SK-N-SH (cell line): ENCODE measurements around the gene FAM169A. TPM values are rescaled to one million over a fixed set of nuclear protein-coding genes. Genes with fewer than 3 reads are reported as not detected.
A peak's percentile ranks its signal among the peaks of the same experiment; 100 is the strongest.
"Not testable (repeated sequence)": the region's sequence is repeated elsewhere in the genome, so short reads cannot be mapped to it uniquely, and the experiment has no call there.

ENCODE experiments used
- CTCF ChIA-PET: fragments of 300-600, 350-600 bp; formaldehyde crosslinking; extraction: SDS; loops from one replicate; lab custom pipeline; 2021; lab: Yijun Ruan, JAX
- POLR2A ChIA-PET: fragments of 350-600 bp; sonication (Branson Sonifier 250); formaldehyde crosslinking; extraction: SDS; loops from one replicate; lab custom pipeline; 2020; ENCODE audit warnings: antibody characterized with exemption, inconsistent platforms; lab: Yijun Ruan, JAX
- DNase-seq: peaks from one replicate; pipeline ENCODE4 v3.0.0; 2012
- H2AFZ ChIP-seq: fragments of 200-600 bp; sonication (generic); 2 replicates; pipeline ENCODE4 v1.8.1; 2016; ENCODE audit warnings: antibody characterized with exemption, mild to moderate bottlenecking, low read depth
- H3F3A ChIP-seq: fragments of 200-600 bp; sonication (generic); replicated peaks from 2 replicates; pipeline ENCODE3; 2016; ENCODE audit warnings: antibody characterized with exemption, mild to moderate bottlenecking; ENCODE audit not compliant: insufficient read depth
- H3K27ac ChIP-seq, 2 experiments: fragments of 200-500 bp in 1 of 2; fragments of 200-600 bp in 1 of 2; sonication (Bioruptor generic) in 1 of 2; sonication (generic), shearing (Covaris generic) in 1 of 2; 2 replicates each; pipeline versions ENCODE4 v1.5.1 to v1.6.1; 2014 to 2016; ENCODE audit warnings: low read depth in 2 of 2, inconsistent platforms in 1 of 2, low read length in 1 of 2, mild to moderate bottlenecking in 1 of 2, mixed read lengths in 1 of 2
- H3K27me3 ChIP-seq: fragments of 200-600 bp; sonication (generic), shearing (Covaris generic); 2 replicates; pipeline ENCODE4 v1.6.1; 2016; ENCODE audit warnings: mixed run types; ENCODE audit not compliant: insufficient read depth
- H3K36me3 ChIP-seq, 2 experiments: fragments of 200-500 bp in 1 of 2; fragments of 200-600 bp in 1 of 2; sonication (Bioruptor generic) in 1 of 2; sonication (generic) in 1 of 2; replicated peaks in 1 of 2; 2 replicates each; pipeline versions ENCODE3 to v1.5.1; 2014 to 2016; ENCODE audit warnings: low read length in 1 of 2, mild to moderate bottlenecking in 1 of 2; ENCODE audit not compliant: insufficient read depth in 2 of 2, control insufficient read depth in 1 of 2
- H3K4me1 ChIP-seq, 2 experiments: fragments of 200-500 bp in 1 of 2; fragments of 200-600 bp in 1 of 2; sonication (Bioruptor generic) in 1 of 2; sonication (generic), shearing (Covaris generic) in 1 of 2; 2 replicates each; pipeline versions ENCODE4 v1.5.1 to v1.6.1; 2014 to 2016; ENCODE audit warnings: low read depth in 1 of 2, low read length in 1 of 2, mixed run types in 1 of 2; ENCODE audit not compliant: insufficient read depth in 2 of 2, control insufficient read depth in 1 of 2
- H3K4me2 ChIP-seq: fragments of 200-600 bp; sonication (generic), shearing (Covaris generic); 2 replicates; pipeline ENCODE4 v1.6.1; 2017; ENCODE audit warnings: mixed run types
- H3K4me3 ChIP-seq, 2 experiments: fragments of 200-500 bp in 1 of 2; fragments of 200-600 bp in 1 of 2; sonication (Bioruptor generic) in 1 of 2; sonication (generic), shearing (Covaris generic) in 1 of 2; 2 replicates each; pipeline versions ENCODE4 v1.5.1 to v1.8.1; 2014 to 2016; ENCODE audit warnings: low read depth in 2 of 2, inconsistent platforms in 1 of 2, low read length in 1 of 2, mild to moderate bottlenecking in 1 of 2, mixed read lengths in 1 of 2, moderate library complexity in 1 of 2
- H3K79me2 ChIP-seq: fragments of 200-600 bp; sonication (generic); 2 replicates; pipeline ENCODE4 v1.8.1; 2017; ENCODE audit warnings: mild to moderate bottlenecking; ENCODE audit not compliant: insufficient read depth
- H3K9ac ChIP-seq: fragments of 200-600 bp; sonication (generic); 2 replicates; pipeline ENCODE4 v1.6.1; 2017; ENCODE audit warnings: mixed run types
- H3K9me2 ChIP-seq: fragments of 200-600 bp; sonication (generic); 2 replicates; pipeline ENCODE4 v1.6.1; 2017; ENCODE audit warnings: mixed run types
- H3K9me3 ChIP-seq: fragments of 200-600 bp; sonication (generic); 2 replicates; pipeline ENCODE4 v1.6.1; 2017; ENCODE audit warnings: mixed run types, mild to moderate bottlenecking, moderate library complexity
- H4K20me1 ChIP-seq: fragments of 200-600 bp; sonication (generic); 2 replicates; pipeline ENCODE4 v1.6.1; 2017; ENCODE audit warnings: mild to moderate bottlenecking, mixed run types; ENCODE audit not compliant: insufficient read depth
- ELF1 ChIP-seq: IDR thresholded peaks from 2 replicates; pipeline ENCODE4 v1.4.0; 2012
- GABPA ChIP-seq: IDR thresholded peaks from 2 replicates; pipeline ENCODE4 v1.4.0; 2012; ENCODE audit warnings: low read depth, mild to moderate bottlenecking
- JUND ChIP-seq: IDR thresholded peaks from 2 replicates; pipeline ENCODE4 v1.4.0; 2012
- REST ChIP-seq: IDR thresholded peaks from 2 replicates; pipeline ENCODE4 v1.6.1; 2012; ENCODE audit warnings: mild to moderate bottlenecking, low read depth, low read length, moderate library complexity
- SIN3A ChIP-seq: IDR thresholded peaks from 2 replicates; pipeline ENCODE4 v1.6.1; 2012; ENCODE audit warnings: low read depth, mild to moderate bottlenecking, low read length, moderate library complexity, borderline replicate concordance
- TAF1 ChIP-seq: IDR thresholded peaks from 2 replicates; pipeline ENCODE4 v1.6.1; 2012; ENCODE audit warnings: low read depth, mild to moderate bottlenecking, low read length, moderate library complexity, borderline replicate concordance
- TCF12 ChIP-seq: IDR thresholded peaks from 2 replicates; pipeline ENCODE4 v1.4.0; 2012
- USF1 ChIP-seq: IDR thresholded peaks from 2 replicates; pipeline ENCODE4 v1.4.0; 2012; ENCODE audit warnings: low read depth, borderline replicate concordance
- ZBTB33 ChIP-seq: IDR thresholded peaks from 2 replicates; pipeline ENCODE4 v1.4.0; 2012; ENCODE audit warnings: low read depth, borderline replicate concordance
- WGBS: methylation state at CpG from one replicate; pipeline ENCODE4 v1.1.6; 2017; ENCODE audit warnings: low lambda C conversion rate; 5-methylcytosine and 5-hydroxymethylcytosine counted together
- polyA plus RNA-seq, 3 experiments: library from polyadenylated mRNA; depleted of rRNA; stranded (reverse); fragments of >200 nt; gene quantifications; 2 replicates each; pipeline ENCODE4 v1.2.3, GENCODE V29; 2012

FAM169A gene
- polyA plus RNA-seq, 1 of the 3 experiments (the other 2 are of a cell fraction) = 2.6 TPM

- Histone ChIP-seq H3K9me2 (no peaks in the 10 kb centered on the region), H3K27ac (no peak overlapping the region), H3K27me3 (no peaks in the 10 kb centered on the region), H3K4me2 (no peak overlapping the region), H4K20me1 (no peaks in the 10 kb centered on the region), H3F3A (peaks cover 3% of the 10 kb centered on the region), H3K4me3 (no peak overlapping the region), H3K9ac (no peak overlapping the region), H3K36me3 (peaks cover 2 to 20% of the 10 kb centered on the region in 2 experiments), H3K4me1 (no peaks in the 10 kb centered on the region), H2AFZ (no peak overlapping the region), H3K79me2 (no peaks in the 10 kb centered on the region), H3K9me3 (no peaks in the 10 kb centered on the region)
- ChIA-PET CTCF (no interaction called here), POLR2A (no interaction called here)
- TF ChIP-seq GABPA (no peak), JUND (no peak), TCF12 (no peak), ZBTB33 (no peak), SIN3A (no peak), TAF1 (no peak), REST (no peak), USF1 (no peak)
- WGBS = 87% methylated on average over 3 of the region's 3 CpGs
- DNase-seq = no peak
These were observed 65.0 kb downstream of the FAM169A start for GRCh38 chr5:74801197-74801596.

- H3K4me2 ChIP-seq = no peak overlapping the region
- H3K27me3 ChIP-seq = no peaks in the 10 kb centered on the region
- H2AFZ ChIP-seq = no peak overlapping the region
- POLR2A ChIA-PET = no interaction called here
- H3K4me1 ChIP-seq = no peaks in the 10 kb centered on the region
- H3K9ac ChIP-seq = no peak overlapping the region
- peaks cover 2 to 19% of the 10 kb centered on the region in 2 experiments for H3K36me3 ChIP-seq
- 86% methylated on average over 12 of the region's 21 CpGs for WGBS
- DNase-seq = no peak
- H3K9me3 ChIP-seq = no peaks in the 10 kb centered on the region
- no peak overlapping the region for H3K4me3 ChIP-seq
- no peaks in the 10 kb centered on the region for H3K79me2 ChIP-seq
- CTCF ChIA-PET = no interaction called here
- peaks cover 3% of the 10 kb centered on the region for H3F3A ChIP-seq
- TF ChIP-seq ELF1 = no peak
- peak; percentile 33; the same call in 1 of the 2 replicates for TF ChIP-seq USF1
- H4K20me1 ChIP-seq = no peaks in the 10 kb centered on the region
- no peaks in the 10 kb centered on the region for H3K9me2 ChIP-seq
- H3K27ac ChIP-seq = no peak overlapping the region
These were observed 66.9 kb downstream of the FAM169A start for GRCh38 chr5:74798977-74799911.

GRCh38 chr5:74791669-74792068 is 74.5 kb downstream of the FAM169A start:
- H3K9me3 ChIP-seq, POLR2A ChIA-PET, H3K27ac ChIP-seq, H3F3A ChIP-seq, H3K9me2 ChIP-seq, H3K4me1 ChIP-seq, H3K4me2 ChIP-seq, H3K9ac ChIP-seq, H3K36me3 ChIP-seq, H2AFZ ChIP-seq, DNase-seq, H3K27me3 ChIP-seq, H4K20me1 ChIP-seq, H3K79me2 ChIP-seq, H3K4me3 ChIP-seq, CTCF ChIA-PET: not testable (repeated sequence)
- 90% methylated on average over 3 of the region's 3 CpGs for WGBS
